GM19099 (cell line): ENCODE results near the gene PHLDA2.

Experiments
- POLR2A ChIP-seq: IDR thresholded peaks from 3 replicates; pipeline ENCODE4 v1.6.1; 2011; ENCODE audit warnings: low read depth; ENCODE audit not compliant: insufficient read length; ENCODE audit errors: extremely low read depth

Gene PHLDA2

GRCh38 chr11:2899080-2899783 lies 30.0 kb downstream of the PHLDA2 start:
- TF ChIP-seq POLR2A: no peak

GRCh38 chr11:2898366-2899079 lies 30.7 kb downstream of the PHLDA2 start:
- no peak for TF ChIP-seq POLR2A

- no peak for TF ChIP-seq POLR2A
Observed at GRCh38 chr11:2897048-2897447, 32.2 kb downstream of the PHLDA2 start.

GRCh38 chr11:2896047-2896446 lies 33.2 kb downstream of the PHLDA2 start:
- no peak for TF ChIP-seq POLR2A

GRCh38 chr11:2893935-2894334 lies 35.3 kb downstream of the PHLDA2 start:
- no peak for TF ChIP-seq POLR2A

- TF ChIP-seq POLR2A: no peak
Observed at GRCh38 chr11:2892967-2893528, 36.2 kb downstream of the PHLDA2 start.

- TF ChIP-seq POLR2A: peak; percentile 52
Observed at GRCh38 chr11:2892215-2892966, 36.8 kb downstream of the PHLDA2 start.

- no peak for TF ChIP-seq POLR2A
Observed at GRCh38 chr11:2891326-2892214, 37.6 kb downstream of the PHLDA2 start.

GRCh38 chr11:2890466-2891294 lies 38.5 kb downstream of the PHLDA2 start:
- TF ChIP-seq POLR2A: no peak

- TF ChIP-seq POLR2A: no peak
Observed at GRCh38 chr11:2889362-2890273, 39.6 kb downstream of the PHLDA2 start.

GRCh38 chr11:2888266-2888968 lies 40.8 kb downstream of the PHLDA2 start:
- TF ChIP-seq POLR2A: no peak
